Esophagus squamous epithelium (tissue), 5 donors: ENCODE results near the gene ZDHHC3. TPM values are rescaled to one million over a fixed set of nuclear protein-coding genes. Genes with fewer than 3 reads are reported as not detected.
A peak's percentile ranks its signal among the peaks of the same experiment; 100 is the strongest.

Experiments used
- DNase-seq: peaks from one replicate; lab custom pipeline; 2025; lab: John Stamatoyannopoulos, UW
- H3K27ac ChIP-seq, 4 donors: fragments of 200-600 bp; sonication (generic); one replicate each; pipeline ENCODE4 v1.5.1; 2016 to 2019; ENCODE audit warnings: mild to moderate bottlenecking in 1 of 4
- H3K27me3 ChIP-seq, 4 donors: fragments of 200-600 bp; sonication (generic); 1 replicate in 3 of 4; 2 replicates in 1 of 4; pipeline versions ENCODE4 v1.5.1 to v1.6.0; 2017 to 2021; ENCODE audit warnings: antibody characterized with exemption in 1 of 4
- H3K36me3 ChIP-seq, 3 donors: fragments of 200-600 bp; sonication (generic); one replicate each; pipeline ENCODE4 v1.5.1; 2016 to 2019
- H3K4me1 ChIP-seq, 3 donors: fragments of 200-600 bp; sonication (generic); one replicate each; pipeline ENCODE4 v1.5.1; 2017 to 2019
- H3K4me3 ChIP-seq, 4 donors: fragments of 200-600 bp; sonication (generic); 1 replicate in 3 of 4; 2 replicates in 1 of 4; pipeline ENCODE4 v1.5.1; 2016 to 2019; ENCODE audit warnings: mild to moderate bottlenecking in 2 of 4, moderate library complexity in 1 of 4
- H3K9me3 ChIP-seq, 3 donors: fragments of 200-600 bp; sonication (generic); one replicate each; pipeline ENCODE4 v1.5.1; 2016 to 2019
- POLR2A ChIP-seq, 4 donors: fragments of 450-650 bp; IDR thresholded peaks; one replicate each; pipeline ENCODE4 v1.6.1; 2017; ENCODE audit warnings: antibody characterized with exemption in 4 of 4, mild to moderate bottlenecking in 4 of 4, moderate library complexity in 3 of 4
- WGBS, 2 donors: methylation state at CpG; one replicate each; pipeline ENCODE4 v1.1.5; 2018; 5-methylcytosine and 5-hydroxymethylcytosine counted together
- intact Hi-C: fragments of 100-400 bp; cut with DNase I; formaldehyde crosslinking; loops from one replicate; pipeline ENCODE4 v1.15.0; 2022
- total RNA-seq, 4 donors: library from RNA; depleted of rRNA; stranded (reverse); fragments of >200 nt; gene quantifications; one replicate each; pipeline ENCODE4 v1.1.0, GENCODE V29; 2016
- TF ChIP-seq, protein P1 (sequence below), 6 experiments: fragments of 450-650 bp in 4 of 6; fragments of 200-600 bp in 2 of 6; sonication (generic) in 2 of 6; IDR thresholded peaks; one replicate each; pipeline ENCODE4 v1.5.1; 2016 to 2019; ENCODE audit warnings: antibody characterized with exemption in 6 of 6, mild to moderate bottlenecking in 4 of 6, moderate library complexity in 4 of 6
- donor health status: DM: yes; HTN: yes; CAD: no.

The ZDHHC3 gene
- total RNA-seq, 4 donors from 2014 or later = 64.6 to 93.8 (median 73.0) TPM

DNA sequence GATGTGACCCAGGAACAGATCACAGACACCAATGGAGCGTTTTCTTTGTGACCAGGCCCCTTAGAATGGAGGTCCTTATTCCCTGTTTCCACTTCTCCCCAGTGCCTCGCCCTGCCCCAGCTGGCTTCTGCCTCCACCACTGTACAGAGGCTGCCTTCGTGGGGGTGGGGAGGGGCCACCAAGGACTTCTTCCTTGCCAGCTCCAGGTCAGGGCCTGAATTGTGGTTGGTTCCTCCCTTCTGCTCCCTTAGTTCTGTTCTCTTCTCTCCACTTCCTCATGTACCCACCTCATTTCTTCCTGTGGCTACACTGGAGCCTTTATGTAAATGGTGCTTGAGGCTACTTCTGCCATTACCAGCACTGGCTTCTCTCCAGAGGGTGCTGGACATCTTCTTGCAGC lies 85.1 kb downstream of the ZDHHC3 start:
- TF ChIP-seq, protein P1, sequence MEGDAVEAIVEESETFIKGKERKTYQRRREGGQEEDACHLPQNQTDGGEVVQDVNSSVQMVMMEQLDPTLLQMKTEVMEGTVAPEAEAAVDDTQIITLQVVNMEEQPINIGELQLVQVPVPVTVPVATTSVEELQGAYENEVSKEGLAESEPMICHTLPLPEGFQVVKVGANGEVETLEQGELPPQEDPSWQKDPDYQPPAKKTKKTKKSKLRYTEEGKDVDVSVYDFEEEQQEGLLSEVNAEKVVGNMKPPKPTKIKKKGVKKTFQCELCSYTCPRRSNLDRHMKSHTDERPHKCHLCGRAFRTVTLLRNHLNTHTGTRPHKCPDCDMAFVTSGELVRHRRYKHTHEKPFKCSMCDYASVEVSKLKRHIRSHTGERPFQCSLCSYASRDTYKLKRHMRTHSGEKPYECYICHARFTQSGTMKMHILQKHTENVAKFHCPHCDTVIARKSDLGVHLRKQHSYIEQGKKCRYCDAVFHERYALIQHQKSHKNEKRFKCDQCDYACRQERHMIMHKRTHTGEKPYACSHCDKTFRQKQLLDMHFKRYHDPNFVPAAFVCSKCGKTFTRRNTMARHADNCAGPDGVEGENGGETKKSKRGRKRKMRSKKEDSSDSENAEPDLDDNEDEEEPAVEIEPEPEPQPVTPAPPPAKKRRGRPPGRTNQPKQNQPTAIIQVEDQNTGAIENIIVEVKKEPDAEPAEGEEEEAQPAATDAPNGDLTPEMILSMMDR (IDR thresholded peaks at IDR 0.05) = no peak
- no peak for TF ChIP-seq POLR2A (IDR thresholded peaks at IDR 0.05)
- peaks cover 0 to 14% (median 7%) of the 10 kb centered on the region in 3 donors for H3K4me1 ChIP-seq
- no peaks in the 10 kb centered on the region for H3K36me3 ChIP-seq
- intact Hi-C loops = no loop called here
- H3K4me3 ChIP-seq = no peak overlapping the region
- no peaks in the 10 kb centered on the region for H3K27me3 ChIP-seq
- H3K27ac ChIP-seq = no peak overlapping the region
- no peak for DNase-seq
- 46 to 65% methylated on average over 3 of the region's 3 CpGs for WGBS, 2 donors
- H3K9me3 ChIP-seq = no peaks in the 10 kb centered on the region

DNA sequence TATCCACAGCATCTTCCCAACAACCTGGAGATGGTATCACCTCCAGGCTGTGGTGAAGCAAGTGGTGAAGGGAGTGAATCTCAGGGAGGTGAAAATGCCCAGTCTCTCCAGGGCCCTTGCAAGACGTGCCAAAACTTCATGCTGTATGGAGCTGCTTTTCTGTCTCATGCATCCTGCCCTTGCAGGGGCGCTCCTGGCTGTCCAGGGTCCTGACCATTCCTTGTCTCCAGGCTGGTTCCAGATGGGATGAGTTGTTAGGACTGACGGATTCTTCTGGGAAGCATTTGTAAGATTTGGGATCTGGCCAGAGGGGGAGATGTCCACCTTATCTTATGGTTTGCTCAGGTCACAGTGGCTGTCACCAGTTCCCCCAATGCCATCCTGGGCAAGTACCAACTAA lies 85.7 kb downstream of the ZDHHC3 start:
- Histone ChIP-seq H3K4me1 (peaks cover 0 to 20% (median 7%) of the 10 kb centered on the region in 3 donors), H3K27me3 (peaks cover 0 to 2% (median 0%) of the 10 kb centered on the region in 4 donors), H3K4me3 (no peak overlapping the region), H3K36me3 (no peaks in the 10 kb centered on the region), H3K27ac (no peak overlapping the region), H3K9me3 (no peaks in the 10 kb centered on the region)
- no peak for TF ChIP-seq POLR2A (IDR thresholded peaks at IDR 0.05)
- TF ChIP-seq, protein P1 (IDR thresholded peaks at IDR 0.05) = no peak
- DNase-seq = no peak
- WGBS, 2 donors = 67 to 84% methylated on average over 3 of the region's 3 CpGs
- intact Hi-C loops = no loop called here

DNA sequence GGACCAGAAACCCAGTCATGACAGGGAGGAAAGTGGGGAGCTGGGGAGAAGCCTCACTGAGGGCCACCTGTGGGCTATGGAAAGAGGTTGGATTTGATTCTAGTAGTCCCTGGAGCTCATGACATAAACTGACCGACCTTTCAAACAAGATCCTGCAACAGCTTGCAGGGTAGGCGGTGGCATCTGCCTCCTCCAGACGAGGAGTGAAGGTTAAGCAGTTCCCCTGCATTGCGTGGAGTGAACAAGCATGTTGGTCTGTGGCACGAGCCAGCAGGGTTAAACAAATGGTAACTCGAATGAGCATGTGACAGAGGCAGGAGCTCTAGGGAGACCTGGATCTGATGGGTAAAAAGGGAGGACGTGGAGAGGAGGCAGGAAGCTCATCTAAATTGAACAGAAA lies 88.9 kb downstream of the ZDHHC3 start:
- no peaks in the 10 kb centered on the region for H3K9me3 ChIP-seq
- intact Hi-C loops = no loop called here
- peaks cover 0 to 6% (median 0%) of the 10 kb centered on the region in 4 donors for H3K27me3 ChIP-seq
- no peak for DNase-seq
- peak overlapping the region; percentile 40 to 64 (median 52) for H3K27ac ChIP-seq
- no peaks in the 10 kb centered on the region for H3K36me3 ChIP-seq
- H3K4me1 ChIP-seq = peaks cover 10 to 39% (median 16%) of the 10 kb centered on the region in 3 donors
- WGBS, 2 donors = 34 to 39% methylated on average over 7 of the region's 7 CpGs
- TF ChIP-seq POLR2A (IDR thresholded peaks at IDR 0.05) = no peak
- TF ChIP-seq, protein P1 (IDR thresholded peaks at IDR 0.05) = no peak
- H3K4me3 ChIP-seq = no peak overlapping the region

DNA sequence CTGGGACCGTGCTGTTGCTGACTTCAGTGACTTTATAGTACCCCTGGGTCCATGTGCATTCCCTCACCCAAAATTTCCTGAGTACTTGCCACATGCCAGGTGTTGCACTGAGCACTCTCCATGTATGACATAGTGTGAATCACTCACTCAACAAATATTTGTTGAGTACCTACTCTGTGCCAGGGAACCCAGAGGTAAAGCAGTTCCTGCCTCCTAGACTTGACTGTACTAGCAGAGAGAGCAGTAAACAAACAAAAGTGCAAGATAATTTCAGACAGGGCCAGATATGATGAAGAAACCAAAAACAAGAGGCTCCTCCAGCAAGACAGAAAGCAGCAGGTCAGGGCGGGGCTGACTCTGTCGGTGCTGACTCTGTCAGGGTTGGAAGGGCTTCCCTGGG lies 89.4 kb downstream of the ZDHHC3 start:
- H3K4me1 ChIP-seq = peaks cover 10 to 39% (median 16%) of the 10 kb centered on the region in 3 donors
- H3K36me3 ChIP-seq = no peaks in the 10 kb centered on the region
- no peak overlapping the region for H3K4me3 ChIP-seq
- peaks cover 0 to 6% (median 0%) of the 10 kb centered on the region in 4 donors for H3K27me3 ChIP-seq
- 36 to 43% methylated on average over 2 to 3 of the region's 3 CpGs for WGBS, 2 donors
- H3K27ac ChIP-seq = peak overlapping the region; percentile 40 to 64 (median 52)
- DNase-seq = no peak
- no peaks in the 10 kb centered on the region for H3K9me3 ChIP-seq
- intact Hi-C loops = no loop called here
- TF ChIP-seq, protein P1 (IDR thresholded peaks at IDR 0.05) = no peak
- TF ChIP-seq POLR2A (IDR thresholded peaks at IDR 0.05) = no peak

DNA sequence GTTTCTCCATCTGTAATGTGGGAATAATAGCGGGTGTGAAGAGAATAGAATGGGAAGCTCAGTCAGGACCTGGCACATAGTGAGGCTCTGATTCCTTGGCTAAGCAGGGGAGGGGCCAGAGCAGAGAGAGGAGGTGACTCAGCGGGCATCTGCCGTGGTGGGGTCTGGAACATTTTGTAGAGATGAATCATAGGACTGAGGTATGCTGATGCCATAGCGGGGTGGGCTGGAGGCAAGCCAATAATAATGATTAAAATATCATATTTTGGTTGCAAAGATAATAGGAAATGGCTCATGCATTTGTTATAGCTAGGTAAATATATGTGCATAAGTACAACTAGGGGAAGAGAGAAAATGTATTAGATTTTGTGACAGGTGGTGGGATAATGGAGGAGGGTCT lies 90.4 kb downstream of the ZDHHC3 start:
- DNase-seq = no peak

More for the DNA sequence above, 90.4 kb downstream of the ZDHHC3 start:
- TF ChIP-seq, protein P1 (IDR thresholded peaks at IDR 0.05) = no peak
- no peak for TF ChIP-seq POLR2A (IDR thresholded peaks at IDR 0.05)
- H3K27ac ChIP-seq = peak overlapping the region in 2 of 4 donors; percentile 70 to 71
- no peak overlapping the region for H3K4me3 ChIP-seq
- H3K9me3 ChIP-seq = no peaks in the 10 kb centered on the region
- intact Hi-C loops = no loop called here
- peaks cover 0 to 6% (median 0%) of the 10 kb centered on the region in 4 donors for H3K27me3 ChIP-seq
- 28 to 42% methylated on average over 4 of the region's 4 CpGs for WGBS, 2 donors
- peaks cover 10 to 39% (median 16%) of the 10 kb centered on the region in 3 donors for H3K4me1 ChIP-seq
- H3K36me3 ChIP-seq = no peaks in the 10 kb centered on the region
